CD14-positive monocyte (primary cell): ENCODE results near the gene MT2A. TPM values are rescaled to one million over a fixed set of nuclear protein-coding genes. Genes with fewer than 3 reads are reported as not detected.
A peak's percentile ranks its signal among the peaks of the same experiment; 100 is the strongest.

ENCODE experiments used
- DNase-seq, 3 donors: peaks; one replicate each; pipeline ENCODE4 v3.0.0-alpha.2; 2011 to 2022
- H2AFZ ChIP-seq: 2 replicates; pipeline ENCODE4 v1.6.0; 2012; ENCODE audit warnings: mild to moderate bottlenecking, low read depth, low read length, inconsistent platforms; ENCODE audit not compliant: insufficient read depth, poor library complexity, severe bottlenecking
- H3K27ac ChIP-seq, 2 donors: 1 replicate in 1 of 2; 2 replicates in 1 of 2; pipeline ENCODE4 v1.5.1; 2012 to 2013; ENCODE audit warnings: low read length in 2 of 2, control low read depth in 1 of 2, inconsistent platforms in 1 of 2, low read depth in 1 of 2, mild to moderate bottlenecking in 1 of 2
- H3K27me3 ChIP-seq, 2 donors: one replicate each; pipeline versions ENCODE4 v1.6.0 to v1.6.1; 2011 to 2013; ENCODE audit warnings: low read length in 2 of 2; ENCODE audit not compliant: control insufficient read depth in 2 of 2, insufficient read depth in 2 of 2
- H3K36me3 ChIP-seq, 2 donors: replicated peaks in 1 of 2; 1 replicate in 1 of 2; 2 replicates in 1 of 2; pipeline versions ENCODE4 v1.5.1 to v1.6.1; 2012 to 2013; ENCODE audit warnings: low read length in 2 of 2, control low read depth in 1 of 2, inconsistent platforms in 1 of 2, mild to moderate bottlenecking in 1 of 2; ENCODE audit not compliant: insufficient read depth in 2 of 2, control insufficient read depth in 1 of 2
- H3K4me1 ChIP-seq, 2 donors: 1 replicate in 1 of 2; 2 replicates in 1 of 2; pipeline versions ENCODE4 v1.5.1 to v1.6.1; 2012 to 2013; ENCODE audit warnings: low read length in 2 of 2, control low read depth in 1 of 2, inconsistent platforms in 1 of 2, mild to moderate bottlenecking in 1 of 2, moderate library complexity in 1 of 2; ENCODE audit not compliant: insufficient read depth in 2 of 2, control insufficient read depth in 1 of 2
- H3K4me2 ChIP-seq: replicated peaks from 2 replicates; pipeline ENCODE3; 2012; ENCODE audit warnings: low read length, moderate library complexity, mild to moderate bottlenecking; ENCODE audit not compliant: poor library complexity, severe bottlenecking; ENCODE audit errors: extremely low read depth
- H3K4me3 ChIP-seq, 3 experiments: fragments of 200-600 bp in 1 of 3; sonication (generic) in 1 of 3; replicated peaks in 1 of 3; 1 replicate in 2 of 3; 2 replicates in 1 of 3; pipeline ENCODE4 v1.5.1; 2011 to 2013; ENCODE audit warnings: low read length in 3 of 3, mild to moderate bottlenecking in 3 of 3, control low read depth in 2 of 3, low read depth in 2 of 3, inconsistent platforms in 1 of 3, moderate library complexity in 1 of 3
- H3K79me2 ChIP-seq: 2 replicates; pipeline ENCODE4 v1.6.0; 2012; ENCODE audit warnings: mild to moderate bottlenecking, control low read depth, inconsistent platforms, low read length, moderate library complexity; ENCODE audit not compliant: insufficient read depth
- H3K9ac ChIP-seq: 2 replicates; pipeline ENCODE4 v1.6.0; 2017; ENCODE audit warnings: low read length, mild to moderate bottlenecking; ENCODE audit not compliant: insufficient read depth, poor library complexity, severe bottlenecking
- H3K9me3 ChIP-seq, 2 donors: replicated peaks in 1 of 2; 1 replicate in 1 of 2; 2 replicates in 1 of 2; pipeline versions ENCODE4 v1.5.1 to v1.6.1; 2012 to 2013; ENCODE audit warnings: low read length in 2 of 2, control low read depth in 1 of 2; ENCODE audit not compliant: control insufficient read depth in 1 of 2, insufficient read depth in 1 of 2
- H4K20me1 ChIP-seq: 2 replicates; pipeline ENCODE4 v1.6.0; 2012; ENCODE audit warnings: mild to moderate bottlenecking, low read length, control low read depth, moderate library complexity; ENCODE audit not compliant: insufficient read depth
- H3K27ac Mint-ChIP-seq, 7 donors: one replicate each; pipeline ENCODE4 v1.8.0; 2020; ENCODE audit warnings: mild to moderate bottlenecking in 7 of 7, mixed read lengths in 7 of 7, moderate library complexity in 6 of 7, inconsistent platforms in 2 of 7
- H3K27me3 Mint-ChIP-seq, 3 donors: one replicate each; pipeline ENCODE4 v1.8.0; 2021 to 2022; ENCODE audit warnings: low read depth in 3 of 3, mild to moderate bottlenecking in 3 of 3, mixed read lengths in 3 of 3, moderate library complexity in 3 of 3, inconsistent platforms in 1 of 3
- H3K36me3 Mint-ChIP-seq, 2 donors: one replicate each; pipeline ENCODE4 v1.8.0; 2020; ENCODE audit warnings: mixed read lengths in 2 of 2, inconsistent platforms in 1 of 2, mild to moderate bottlenecking in 1 of 2
- H3K4me1 Mint-ChIP-seq: one replicate; pipeline ENCODE4 v1.8.0; 2020; ENCODE audit warnings: mild to moderate bottlenecking, mixed read lengths
- H3K4me3 Mint-ChIP-seq, 2 donors: one replicate each; pipeline ENCODE4 v1.8.0; 2020; ENCODE audit warnings: mild to moderate bottlenecking in 2 of 2, mixed read lengths in 2 of 2, moderate library complexity in 1 of 2
- H3K9me3 Mint-ChIP-seq, 7 donors: one replicate each; pipeline ENCODE4 v1.8.0; 2020 to 2022; ENCODE audit warnings: mixed read lengths in 7 of 7, mild to moderate bottlenecking in 6 of 7, moderate library complexity in 6 of 7, inconsistent platforms in 2 of 7
- CTCF ChIP-seq: fragments of 200-600 bp; IDR thresholded peaks from one replicate; pipeline ENCODE4 v1.8.0; 2022; ENCODE audit warnings: antibody characterized with exemption, mild to moderate bottlenecking
- WGBS: methylation state at CpG from one replicate; pipeline ENCODE4 v1.1.5; 2013; ENCODE audit warnings: missing lambda C conversion rate; ENCODE audit not compliant: insufficient coverage; 5-methylcytosine and 5-hydroxymethylcytosine counted together
- intact Hi-C, 2 donors: fragments of 100-400 bp; cut with micrococcal nuclease; formaldehyde crosslinking; loops; one replicate each; pipeline versions ENCODE4 v1.15.0 to v1.15.1; 2023
- polyA plus RNA-seq, 3 donors: library from polyadenylated mRNA; depleted of rRNA in 1 of 3; unstranded in 2 of 3; stranded (reverse) in 1 of 3; fragments of 300-500 nt in 2 of 3; fragments of >200 nt in 1 of 3; fragmentation: Illumina TruSeq in 2 of 3; gene quantifications; 1 replicate in 2 of 3; 2 replicates in 1 of 3; pipeline ENCODE4 v1.2.3, GENCODE V29; 2012 to 2021

Gene MT2A
- polyA plus RNA-seq, 3 donors = 26.8 to 228 (median 126) TPM

GRCh38 chr16:56631832-56632155, 23.4 kb downstream of the MT2A start:
- peaks cover 8 to 14% of the 10 kb centered on the region in 2 donors for H3K4me1 ChIP-seq
- peak overlapping the region; percentile 18 to 69 (median 36) for H3K4me3 ChIP-seq
- H3K79me2 ChIP-seq = no peaks in the 10 kb centered on the region
- Mint-ChIP-seq H3K36me3 (peaks cover 0 to 9% of the 10 kb centered on the region in 2 donors), H3K4me3 (peak overlapping the region; percentile 68 to 94), H3K27ac (no peak overlapping the region), H3K27me3 (peaks cover 73 to 93% (median 89%) of the 10 kb centered on the region in 3 donors), H3K9me3 (peaks cover 0 to 21% (median 8%) of the 10 kb centered on the region in 7 donors), H3K4me1 (peaks cover 29% of the 10 kb centered on the region)
- no peaks in the 10 kb centered on the region for H4K20me1 ChIP-seq
- no peak for DNase-seq
- intact Hi-C loops = no loop called here
- peak overlapping the region; percentile 68 for H2AFZ ChIP-seq
- peaks cover 61 to 84% of the 10 kb centered on the region in 2 donors for H3K27me3 ChIP-seq
- peak overlapping the region; percentile 61 for H3K4me2 ChIP-seq
- H3K27ac ChIP-seq = no peak overlapping the region
- H3K9me3 ChIP-seq = peaks cover 0 to 46% of the 10 kb centered on the region in 2 donors
- no peak overlapping the region for H3K9ac ChIP-seq
- no peaks in the 10 kb centered on the region for H3K36me3 ChIP-seq
- 12% methylated on average over 8 of the region's 14 CpGs for WGBS
- no peak for TF ChIP-seq CTCF

DNA sequence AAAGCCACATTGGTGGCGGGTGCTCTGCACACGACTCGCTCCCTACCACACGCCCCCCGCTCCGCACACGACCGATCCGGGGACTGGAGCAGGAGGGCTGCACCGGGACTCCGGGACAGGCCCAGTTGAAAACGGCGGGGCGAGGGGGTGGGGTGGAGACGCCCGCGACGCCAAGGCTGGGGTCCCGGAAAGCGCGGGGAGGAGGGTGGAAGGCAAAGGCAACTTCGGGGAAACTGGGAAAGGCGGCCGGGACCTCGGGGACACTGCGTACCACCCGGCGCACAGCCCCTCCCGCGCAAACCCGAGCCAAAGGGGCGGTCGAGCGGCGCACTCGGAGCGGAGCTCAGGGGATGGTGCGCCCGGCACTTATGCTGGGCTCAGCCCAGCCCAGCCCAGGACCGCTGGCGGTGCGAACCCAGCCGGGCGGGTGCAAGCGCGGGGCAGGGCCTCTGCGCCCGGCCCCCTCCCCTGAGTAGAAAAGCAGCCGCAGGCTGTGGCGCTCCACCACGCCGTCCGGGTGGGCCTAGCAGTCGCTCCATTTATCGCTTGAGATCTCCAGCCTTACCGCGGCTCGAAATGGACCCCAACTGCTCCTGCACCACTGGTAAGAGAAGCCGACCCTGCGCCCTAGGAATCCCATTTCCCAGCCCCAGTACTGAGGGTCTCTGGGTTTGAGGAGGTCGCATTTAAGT, 23.9 kb downstream of the MT2A start, which contains the start of gene MT1M:
Gene MT1M (plus strand): TSS at position 504 of the 692 bp plus-strand sequence. CDS start 73 bp downstream, at position 577.
- Histone ChIP-seq H3K4me2 (peak within 1 kb of the TSS; percentile 61), H3K27me3 (peaks cover 66 to 84% of the 10 kb centered on the region in 2 donors)

More for the DNA sequence above, 23.9 kb downstream of the MT2A start, which contains the start of gene MT1M:
- H3K9me3 ChIP-seq = peaks cover 0 to 46% of the 10 kb centered on the region in 2 donors
- peak within 1 kb of the TSS; percentile 68 to 94 for H3K4me3 Mint-ChIP-seq
- WGBS = under 1% methylated on average over 47 of the region's 61 CpGs
- no peak for DNase-seq
- no peak for TF ChIP-seq CTCF
- intact Hi-C loops = no loop called here
- H3K9me3 Mint-ChIP-seq = peaks cover 0 to 21% (median 8%) of the 10 kb centered on the region in 7 donors
- H3K27ac Mint-ChIP-seq = peak within 1 kb of the TSS in 1 of 7 donors; percentile 15
- H3K79me2 ChIP-seq = no peaks in the 10 kb centered on the region
- H4K20me1 ChIP-seq = no peaks in the 10 kb centered on the region
- peaks cover 0 to 9% of the 10 kb centered on the region in 2 donors for H3K36me3 Mint-ChIP-seq
- H3K4me1 ChIP-seq = peaks cover 8 to 13% of the 10 kb centered on the region in 2 donors
- peaks cover 73 to 93% (median 89%) of the 10 kb centered on the region in 3 donors for H3K27me3 Mint-ChIP-seq
- peaks cover 27% of the 10 kb centered on the region for H3K4me1 Mint-ChIP-seq
- H3K36me3 ChIP-seq = no peaks in the 10 kb centered on the region
- peak within 1 kb of the TSS; percentile 18 to 69 (median 36) for H3K4me3 ChIP-seq
- no peak within 1 kb of the TSS for H3K27ac ChIP-seq
- H2AFZ ChIP-seq = peak within 1 kb of the TSS; percentile 68
- no peak within 1 kb of the TSS for H3K9ac ChIP-seq
